PC-3 (cell line): ENCODE measurements around the gene TGFB3.

ENCODE experiments used
- EZH2 ChIP-seq: fragments of 300-600 bp; sonication (generic); IDR thresholded peaks from one replicate; pipeline ENCODE4 v1.6.1; 2017; ENCODE audit warnings: antibody characterized with exemption, mild to moderate bottlenecking, low read length; ENCODE audit not compliant: unreplicated experiment
- TF ChIP-seq, protein P1 (sequence below): fragments of 300-600 bp; sonication (generic); conservative IDR thresholded peaks from 2 replicates; pipeline ENCODE4 v1.5.1; 2017; ENCODE audit warnings: antibody characterized with exemption, low read depth, mild to moderate bottlenecking, low read length

- TF ChIP-seq, protein P1, sequence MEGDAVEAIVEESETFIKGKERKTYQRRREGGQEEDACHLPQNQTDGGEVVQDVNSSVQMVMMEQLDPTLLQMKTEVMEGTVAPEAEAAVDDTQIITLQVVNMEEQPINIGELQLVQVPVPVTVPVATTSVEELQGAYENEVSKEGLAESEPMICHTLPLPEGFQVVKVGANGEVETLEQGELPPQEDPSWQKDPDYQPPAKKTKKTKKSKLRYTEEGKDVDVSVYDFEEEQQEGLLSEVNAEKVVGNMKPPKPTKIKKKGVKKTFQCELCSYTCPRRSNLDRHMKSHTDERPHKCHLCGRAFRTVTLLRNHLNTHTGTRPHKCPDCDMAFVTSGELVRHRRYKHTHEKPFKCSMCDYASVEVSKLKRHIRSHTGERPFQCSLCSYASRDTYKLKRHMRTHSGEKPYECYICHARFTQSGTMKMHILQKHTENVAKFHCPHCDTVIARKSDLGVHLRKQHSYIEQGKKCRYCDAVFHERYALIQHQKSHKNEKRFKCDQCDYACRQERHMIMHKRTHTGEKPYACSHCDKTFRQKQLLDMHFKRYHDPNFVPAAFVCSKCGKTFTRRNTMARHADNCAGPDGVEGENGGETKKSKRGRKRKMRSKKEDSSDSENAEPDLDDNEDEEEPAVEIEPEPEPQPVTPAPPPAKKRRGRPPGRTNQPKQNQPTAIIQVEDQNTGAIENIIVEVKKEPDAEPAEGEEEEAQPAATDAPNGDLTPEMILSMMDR, result no peak
- no peak for TF ChIP-seq EZH2
Measured at GRCh38 chr14:76022991-76023390, 41.2 kb upstream of the TGFB3 start.
